NCI-H526 (cell line): ENCODE results near the gene PUM2.
"Not testable (repeated sequence)": the region's sequence is repeated elsewhere in the genome, so short reads cannot be mapped to it uniquely, and the experiment has no call there.

Source experiments
- DNase-seq, 2 experiments: peaks; one replicate each; lab custom pipeline; 2025; lab: John Stamatoyannopoulos, UW

Gene PUM2

GRCh38 chr2:20234597-20234996, 116.0 kb downstream of the PUM2 start:
- DNase-seq = not testable (repeated sequence)

- peak; percentile 66 to 84 for DNase-seq
These were observed 117.8 kb downstream of the PUM2 start for GRCh38 chr2:20232837-20233207.

DNA sequence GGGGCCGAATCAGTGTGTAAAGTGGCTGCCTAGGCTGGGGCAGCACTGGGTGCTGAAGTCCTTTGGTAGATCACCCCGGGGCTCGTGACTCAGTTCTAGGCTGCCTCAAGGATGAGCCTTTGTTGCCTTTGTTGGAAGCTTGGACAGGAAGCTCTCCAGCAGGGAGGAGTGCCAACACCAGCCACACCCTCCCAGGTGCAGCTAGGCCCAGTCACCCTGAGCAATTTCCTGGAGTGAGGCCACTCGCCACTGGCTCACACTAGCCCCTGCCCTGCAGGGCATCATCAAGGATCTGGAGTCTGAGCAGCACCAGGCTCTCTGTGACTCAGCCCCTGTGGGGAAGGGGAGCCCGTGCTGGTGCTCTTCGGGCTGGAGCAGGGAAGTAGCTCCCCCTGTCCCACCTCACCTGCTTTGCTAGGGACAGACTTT, 119.0 kb downstream of the PUM2 start:
- peak in 1 of 2 experiments; percentile 30 for DNase-seq

- no peak for DNase-seq
These were observed 119.5 kb downstream of the PUM2 start for GRCh38 chr2:20231159-20231558.

DNA sequence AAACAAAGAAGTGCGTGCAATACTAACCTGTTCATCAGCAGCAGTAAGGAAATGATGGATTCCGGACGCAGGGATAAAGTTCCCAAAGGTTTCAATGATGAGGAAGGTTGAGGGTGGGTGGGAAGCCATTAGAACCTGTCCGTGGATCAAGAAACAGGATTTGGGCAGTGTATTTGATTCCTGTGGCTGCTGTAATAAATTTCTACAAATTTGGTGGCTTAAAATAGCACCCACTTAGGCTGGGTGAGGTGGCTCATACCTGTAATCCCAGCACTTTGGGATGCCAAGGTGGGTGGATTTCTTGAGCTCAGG, 120.6 kb downstream of the PUM2 start:
- no peak for DNase-seq

GRCh38 chr2:20229322-20230113, 121.1 kb downstream of the PUM2 start:
- DNase-seq = no peak

GRCh38 chr2:20227894-20228505, 122.6 kb downstream of the PUM2 start:
- no peak for DNase-seq

DNA sequence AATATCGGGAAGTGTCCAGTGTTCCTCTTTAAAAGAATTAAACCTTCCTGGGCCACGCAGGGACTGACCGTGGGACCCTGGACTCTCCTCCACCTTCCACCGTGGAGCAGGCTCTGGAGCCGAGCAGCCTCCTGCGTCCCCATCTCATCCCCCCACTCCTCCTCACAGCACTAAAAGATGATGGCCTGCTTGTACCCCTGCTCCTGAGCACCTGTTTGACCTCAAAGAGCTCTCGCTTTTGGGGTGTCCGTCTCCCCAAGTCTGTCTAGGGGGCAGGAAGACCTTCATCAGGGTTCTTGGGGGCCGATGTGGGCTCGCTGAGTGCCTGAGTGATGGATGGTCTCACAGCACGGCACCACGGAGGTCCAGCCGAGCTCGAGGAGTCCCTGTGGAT, 124.5 kb downstream of the PUM2 start:
- no peak for DNase-seq

DNA sequence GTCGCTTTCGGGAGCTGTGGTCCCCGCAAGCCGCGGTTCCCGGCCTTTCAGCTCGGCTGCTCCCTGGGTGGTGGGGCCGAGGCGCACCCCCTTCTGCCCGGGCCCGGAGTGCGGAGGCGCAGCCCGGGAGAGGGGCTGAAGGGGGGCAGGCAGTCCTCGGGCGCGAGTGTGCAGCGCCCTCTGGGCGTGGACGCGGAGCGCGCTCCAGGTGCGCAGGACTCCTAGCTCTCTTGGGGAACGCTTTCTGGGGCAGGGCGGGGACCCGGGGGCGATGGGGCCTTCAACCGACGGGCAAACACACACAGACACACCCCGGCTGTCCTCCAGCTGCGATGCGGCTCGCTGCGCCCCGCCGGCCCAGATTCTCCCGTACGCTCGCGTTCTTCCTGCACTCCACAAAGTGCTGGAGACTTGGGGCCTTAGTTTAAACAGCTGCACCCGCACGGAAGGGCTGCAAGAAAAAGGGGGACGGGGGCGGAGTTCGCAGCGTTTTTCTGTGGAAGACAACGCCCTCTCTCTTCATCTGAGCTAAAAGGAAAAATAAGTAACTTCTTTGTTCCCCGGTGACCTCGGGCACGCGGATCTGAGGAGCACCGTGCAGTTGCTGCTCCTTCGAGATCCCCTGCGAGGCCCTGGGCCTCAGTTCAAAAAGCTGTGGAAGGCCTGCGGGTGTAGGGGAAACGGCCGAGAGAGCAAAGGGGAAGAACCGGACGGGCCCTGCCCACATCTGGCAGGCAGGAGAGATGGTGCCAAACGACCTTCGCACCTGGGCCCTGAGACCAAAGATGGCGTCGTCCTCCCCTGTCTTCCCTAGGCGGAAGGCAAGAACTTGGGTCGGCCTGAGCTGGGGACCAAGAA, 125.1 kb downstream of the PUM2 start:
- DNase-seq = peak; percentile 74 to 91

DNA sequence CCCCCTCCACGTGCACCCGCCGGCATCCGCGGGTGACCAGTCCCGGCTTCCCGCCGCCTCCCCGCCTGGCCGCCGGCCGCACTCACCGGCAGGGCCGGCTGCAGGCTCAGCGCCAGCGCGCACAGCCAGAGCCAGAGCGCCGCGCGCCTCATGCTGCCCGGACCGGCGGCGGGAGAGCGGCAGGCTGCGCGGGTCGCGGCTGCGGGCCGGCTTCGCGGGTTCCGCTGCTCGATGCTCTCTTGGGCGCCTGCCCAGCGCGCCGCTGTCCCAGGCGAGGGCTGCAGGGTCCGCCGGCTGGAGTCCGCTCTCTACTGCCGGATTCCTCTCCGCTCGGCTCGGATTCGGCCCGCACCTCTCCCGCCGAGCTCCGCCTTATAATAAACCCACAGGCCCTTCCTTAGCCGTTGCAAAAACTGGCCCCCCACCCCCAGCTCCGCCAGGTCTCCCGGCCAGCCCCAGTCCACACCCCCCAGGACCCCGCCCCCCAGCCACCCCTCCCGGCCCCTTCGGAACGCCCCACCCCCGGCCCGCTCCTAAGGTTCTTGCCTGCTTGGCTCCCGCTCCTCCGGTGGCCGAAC, 125.8 kb downstream of the PUM2 start, which contains the start of gene SDC1:
Gene SDC1 (minus strand): TSS at position 415 of the 578 bp plus-strand sequence. CDS start 263 bp downstream, at position 152.
- peak in 1 of 2 experiments; percentile 89 for DNase-seq

GRCh38 chr2:20224164-20224715, 126.4 kb downstream of the PUM2 start:
- no peak for DNase-seq

- DNase-seq = peak; percentile 32 to 79
These were observed 127.1 kb downstream of the PUM2 start for GRCh38 chr2:20223407-20224163.

- peak; percentile 32 to 79 for DNase-seq
These were observed 127.8 kb downstream of the PUM2 start for GRCh38 chr2:20222769-20223406.

DNA sequence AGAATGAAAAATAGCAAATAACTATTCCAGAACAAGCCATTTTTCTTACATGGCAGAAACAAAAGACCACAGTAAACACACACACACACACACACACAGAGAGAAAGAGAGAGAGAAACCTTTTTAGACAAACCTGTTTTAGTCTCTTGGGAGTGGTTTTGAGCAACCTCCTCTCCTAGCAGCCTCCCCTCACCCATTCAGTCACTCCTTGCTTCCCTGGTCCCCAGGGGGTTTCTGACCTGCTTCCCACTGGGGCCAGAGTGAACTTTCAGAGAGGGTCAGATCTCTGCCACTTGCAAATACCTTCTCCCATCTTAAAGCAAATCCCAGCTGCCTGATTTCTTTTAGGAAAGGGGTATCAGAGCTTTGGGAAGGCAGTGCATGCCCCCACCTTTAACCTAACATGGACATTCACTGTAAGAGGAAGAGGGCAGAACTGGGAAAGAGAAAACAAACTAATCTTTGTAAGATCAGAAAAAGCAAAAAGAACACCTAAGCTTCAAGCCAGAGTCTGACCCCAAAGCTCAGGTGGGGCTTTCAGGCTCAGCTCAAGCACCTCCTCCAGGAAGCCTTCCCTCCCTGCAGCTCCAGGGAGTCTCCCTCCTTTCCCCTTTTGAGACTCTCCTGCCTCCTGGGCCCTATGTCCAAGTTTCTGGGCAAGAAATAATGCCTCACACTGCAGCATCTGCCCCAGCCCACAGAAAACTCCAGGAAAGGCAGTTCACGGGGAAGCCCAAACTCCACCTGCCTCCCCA, 128.5 kb downstream of the PUM2 start:
- peak in 1 of 2 experiments; percentile 56 for DNase-seq

DNA sequence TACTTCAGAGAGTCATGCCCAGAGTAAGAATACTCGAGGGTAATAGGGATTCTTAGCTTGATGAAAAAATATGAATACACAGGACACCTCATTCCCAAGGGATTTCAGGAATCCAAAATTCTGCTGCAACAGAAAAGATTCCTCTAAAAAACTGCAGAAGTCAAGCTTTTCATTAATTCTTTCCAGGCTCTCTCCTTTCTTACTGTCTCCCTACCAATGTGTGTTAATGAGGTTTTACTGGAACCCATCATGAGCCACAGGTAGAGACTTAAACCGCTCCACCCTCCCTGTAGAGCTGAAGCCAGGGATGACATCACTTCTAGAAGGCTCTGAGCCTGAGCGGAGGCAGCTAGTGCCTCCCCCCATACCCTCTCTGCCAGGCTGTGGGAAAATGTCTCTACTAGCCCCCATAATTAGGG, 129.1 kb downstream of the PUM2 start:
- DNase-seq = peak in 1 of 2 experiments; percentile 32

DNA sequence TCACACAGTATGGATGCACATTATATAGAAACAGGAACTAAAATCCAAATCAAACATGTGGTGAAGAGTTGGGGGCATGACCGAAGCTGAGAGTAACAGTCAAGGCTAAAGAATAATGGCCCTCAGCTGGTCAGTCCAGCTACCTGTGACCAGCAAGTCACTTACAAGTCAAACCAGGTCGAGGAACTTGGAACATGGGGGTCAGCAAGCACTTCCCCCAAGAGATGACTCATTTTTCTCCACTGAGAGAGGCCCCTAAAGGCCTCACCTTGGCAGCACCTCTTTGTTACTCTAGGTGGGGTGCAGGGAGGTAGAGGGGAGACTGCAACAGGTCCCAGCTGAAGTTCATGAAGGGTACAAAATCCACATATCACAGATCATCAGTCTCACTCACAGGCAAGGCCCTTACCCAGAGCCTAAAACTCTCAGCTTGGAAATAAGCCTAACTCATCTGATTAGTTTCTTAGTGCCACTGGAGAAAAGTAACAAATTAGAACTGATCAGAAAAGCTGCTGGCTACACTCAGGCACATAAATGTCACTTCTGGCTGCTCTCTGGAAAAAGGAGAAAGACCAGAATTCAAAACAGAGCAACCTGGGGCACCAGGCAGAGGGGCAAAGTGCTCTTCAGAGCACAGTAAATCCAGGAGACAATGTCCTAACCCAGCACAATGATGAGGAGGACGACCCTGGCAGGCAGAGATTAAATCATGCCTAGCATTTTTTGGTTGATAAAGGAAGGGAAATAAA, 129.7 kb downstream of the PUM2 start:
- no peak for DNase-seq

GRCh38 chr2:20219763-20220380, 130.8 kb downstream of the PUM2 start:
- DNase-seq = no peak
